GM13976 (cell line): ENCODE measurements around the gene HES4.

Experiments
- DNase-seq: peaks from one replicate; pipeline ENCODE4 v3.0.0; 2012; ENCODE audit warnings: low spot score
- CTCF ChIP-seq: IDR thresholded peaks from 2 replicates; pipeline ENCODE4 v1.5.1; 2012; ENCODE audit warnings: borderline replicate concordance, mild to moderate bottlenecking; ENCODE audit not compliant: insufficient read depth; ENCODE audit errors: extremely low read depth, missing control alignments, control extremely low read depth
- in situ Hi-C: fragments of 300-500 bp; cut with MboI; formaldehyde crosslinking; loops from one replicate; pipeline ENCODE4 v1.12.0; 2022; ENCODE audit warnings: low sequenced_read_pairs, mixed read lengths, inconsistent platforms; ENCODE audit not compliant: unreplicated experiment

The HES4 gene

GRCh38 chr1:975896-976683 is 23.8 kb downstream of the HES4 start:
- DNase-seq = peak; percentile 83
- in situ Hi-C loops = no loop called here
- TF ChIP-seq CTCF = peak; percentile 60

- in situ Hi-C loops = no loop called here
- TF ChIP-seq CTCF = no peak
- DNase-seq = no peak
These were observed 24.5 kb downstream of the HES4 start for GRCh38 chr1:975365-975764.

- in situ Hi-C loops = no loop called here
- no peak for TF ChIP-seq CTCF
- DNase-seq = no peak
These were observed 25.1 kb downstream of the HES4 start for GRCh38 chr1:974687-975328.

GRCh38 chr1:974293-974640 is 25.6 kb downstream of the HES4 start:
- no peak for TF ChIP-seq CTCF
- in situ Hi-C loops = no loop called here

GRCh38 chr1:973459-974292 is 26.2 kb downstream of the HES4 start:
- TF ChIP-seq CTCF = no peak
- DNase-seq = no peak
- in situ Hi-C loops = no loop called here

More at GRCh38 chr1:974293-974640, 25.6 kb downstream of the HES4 start:
- DNase-seq = no peak

GRCh38 chr1:972726-973458 is 27.0 kb downstream of the HES4 start:
- no peak for DNase-seq
- in situ Hi-C loops = no loop called here
- TF ChIP-seq CTCF = no peak
